ENCODE data around the gene TMEM175.

Gene TMEM175

DNA sequence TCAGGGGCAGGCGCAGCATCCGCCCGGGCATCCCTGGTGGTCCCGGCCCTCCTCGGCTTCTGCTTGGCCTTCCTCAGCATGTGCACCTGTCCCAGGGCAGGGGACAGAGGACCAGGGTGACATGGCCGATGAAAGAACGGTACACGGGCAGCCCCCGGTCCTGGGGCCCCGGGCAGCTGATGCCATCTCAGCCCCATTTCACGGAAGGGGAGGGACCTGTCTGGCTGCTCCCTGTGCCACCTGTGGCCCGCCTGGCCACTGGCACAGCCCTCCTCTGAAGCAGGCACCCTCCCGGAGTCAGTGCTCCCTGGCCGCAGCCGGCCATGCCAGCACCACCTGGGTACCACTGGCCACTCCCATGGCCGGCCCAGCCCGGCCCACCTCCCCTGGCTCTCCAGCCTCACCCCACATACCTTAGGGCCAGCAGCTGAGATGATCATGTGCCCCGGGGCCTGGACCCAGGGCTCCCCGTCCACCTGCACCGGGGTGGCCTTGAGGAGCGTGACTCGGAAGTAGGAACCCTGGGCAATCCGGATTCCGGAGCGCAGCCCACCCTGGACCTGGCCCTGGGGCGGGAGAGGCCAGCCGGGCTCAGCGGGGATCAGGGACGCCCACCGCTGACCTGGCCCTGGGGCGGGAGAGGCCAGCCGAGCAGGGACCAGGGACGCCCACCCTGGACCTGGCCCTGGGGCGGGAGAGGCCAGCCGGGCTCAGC is 28.5 kb downstream of the TMEM175 start:
- no peak for DNase-seq

DNA sequence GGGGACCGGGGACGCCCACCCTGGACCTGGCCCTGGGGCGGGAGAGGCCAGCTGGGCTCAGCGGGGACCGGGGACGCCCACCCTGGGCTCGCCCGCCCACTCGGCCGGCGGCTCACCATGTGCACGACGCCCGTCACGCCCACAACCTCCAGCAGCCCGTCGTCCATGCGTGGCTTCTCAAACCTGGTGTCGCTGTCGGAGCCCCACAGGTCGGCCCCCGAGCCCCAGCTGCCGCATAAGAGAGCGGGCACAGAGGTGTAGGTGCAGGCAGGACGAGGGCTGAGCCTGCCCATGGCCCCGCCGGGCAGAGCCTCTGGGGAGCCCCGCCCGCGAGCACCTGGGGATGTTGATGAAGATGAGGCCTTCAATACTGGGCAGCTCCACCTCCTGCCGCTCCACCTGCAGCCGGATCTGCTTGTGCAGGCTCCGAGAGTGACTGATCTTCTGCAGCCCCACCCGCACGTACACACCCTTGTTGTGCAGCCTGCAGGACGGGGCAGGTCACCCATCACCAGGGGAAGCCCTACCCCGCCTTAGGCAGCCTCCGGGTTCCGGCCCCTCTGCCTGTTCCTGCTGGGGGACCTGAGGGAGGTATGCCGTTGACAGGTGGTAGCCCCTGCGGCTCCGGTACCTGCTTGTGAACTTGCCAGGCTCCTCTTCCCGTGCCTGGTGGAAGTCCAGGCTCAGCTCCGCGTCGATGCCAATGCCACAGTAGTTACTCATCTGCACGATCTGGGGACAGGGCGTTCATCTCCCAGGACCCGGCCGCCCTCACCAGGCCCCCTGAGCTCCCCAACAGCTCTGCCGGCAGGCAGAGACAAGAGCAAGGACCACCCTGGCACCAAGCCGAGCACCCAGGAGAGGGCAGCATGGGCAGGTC is 29.3 kb downstream of the TMEM175 start:
- no peak for DNase-seq

DNA sequence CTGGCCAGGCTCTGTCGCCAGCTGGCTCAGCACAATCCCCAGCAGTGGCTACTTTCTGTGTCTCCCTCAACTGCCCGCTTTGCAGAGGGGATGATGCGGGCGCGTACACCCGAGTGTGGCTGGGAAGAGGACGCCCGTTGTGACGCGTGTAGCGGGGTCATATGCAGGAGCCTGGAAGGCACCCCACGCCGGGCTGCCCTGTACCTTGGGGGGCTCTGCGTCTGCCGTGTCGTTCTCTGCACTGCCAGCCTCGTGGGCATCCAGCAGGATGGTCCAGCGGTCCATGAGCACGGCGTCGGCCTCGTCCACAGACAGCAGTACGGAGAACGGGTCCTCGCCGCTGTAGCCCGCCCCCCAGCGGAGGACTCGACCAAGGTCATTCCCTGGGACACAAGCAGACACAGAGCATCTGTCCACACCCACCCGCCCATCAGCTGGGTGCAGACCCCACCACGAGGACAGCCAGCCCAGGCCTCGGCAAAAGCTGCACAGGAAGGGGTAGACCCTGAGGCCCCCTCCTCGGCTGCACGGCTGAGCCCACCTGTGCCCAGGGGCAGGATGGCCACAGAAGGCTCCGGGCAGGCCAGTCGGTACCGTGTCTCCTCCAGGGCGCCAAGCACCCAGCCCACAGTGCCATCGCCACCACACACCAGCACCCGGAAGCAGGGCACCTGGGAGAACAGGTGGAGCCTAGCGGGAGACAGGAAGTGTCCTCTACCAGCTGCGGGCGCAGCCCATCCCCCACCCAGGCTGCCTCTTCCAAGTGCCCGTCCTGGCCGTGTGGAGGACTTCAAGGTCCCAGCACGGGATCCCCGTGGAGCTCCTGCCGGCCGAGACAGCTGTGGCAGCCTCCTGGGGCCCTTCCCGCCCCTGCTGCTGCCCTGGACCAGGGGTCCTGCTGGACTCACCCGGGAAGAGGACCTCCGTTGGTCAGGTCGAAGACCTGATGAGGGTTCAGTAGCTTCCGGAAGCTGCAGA is 30.3 kb downstream of the TMEM175 start:
- DNase-seq, result no peak

DNA sequence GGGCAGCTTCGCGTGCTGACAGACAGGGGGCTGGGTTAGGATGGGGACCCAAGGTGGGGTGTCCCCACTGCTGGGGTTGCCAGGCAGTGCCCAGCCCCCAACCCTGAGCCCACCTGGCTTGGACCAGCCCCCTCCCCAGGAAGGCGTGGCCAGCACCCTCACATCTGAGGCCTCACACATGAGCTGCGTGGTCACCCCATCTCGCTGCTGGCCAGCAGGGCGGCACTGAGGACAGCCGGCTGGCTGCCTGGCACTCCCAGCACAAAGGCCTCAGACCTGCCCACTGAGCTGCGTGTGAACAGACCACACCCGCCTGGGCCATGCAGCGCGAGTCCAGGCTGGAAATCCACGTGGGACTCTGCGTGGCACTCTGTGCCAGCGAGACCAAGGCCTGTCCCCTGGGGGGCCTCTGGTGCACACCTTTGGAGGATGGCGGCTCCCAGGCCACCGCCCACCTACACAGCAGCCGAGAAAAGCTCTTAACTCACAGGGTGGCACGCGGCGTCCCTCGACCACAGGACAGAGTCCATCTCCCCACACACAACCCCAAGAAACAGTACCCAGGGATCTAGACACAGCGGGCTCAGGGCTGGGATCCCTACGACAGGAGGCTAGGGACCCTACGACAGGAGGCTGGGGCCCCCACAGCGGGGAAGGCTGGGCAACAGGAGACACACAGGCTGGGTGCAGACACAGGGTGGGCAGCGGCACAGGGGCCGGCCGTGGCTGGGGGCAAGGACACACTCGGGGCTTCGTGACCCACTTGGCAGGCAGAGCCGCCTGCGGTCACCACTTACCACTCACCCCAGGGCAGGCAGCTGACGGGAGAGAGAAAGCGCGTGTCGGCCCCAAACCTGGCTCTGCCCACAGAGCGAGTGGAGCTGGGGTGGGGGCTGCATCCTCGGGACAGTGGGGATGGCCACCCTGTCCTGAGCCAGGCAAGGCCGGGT is 31.3 kb downstream of the TMEM175 start:
- no peak for DNase-seq

DNA sequence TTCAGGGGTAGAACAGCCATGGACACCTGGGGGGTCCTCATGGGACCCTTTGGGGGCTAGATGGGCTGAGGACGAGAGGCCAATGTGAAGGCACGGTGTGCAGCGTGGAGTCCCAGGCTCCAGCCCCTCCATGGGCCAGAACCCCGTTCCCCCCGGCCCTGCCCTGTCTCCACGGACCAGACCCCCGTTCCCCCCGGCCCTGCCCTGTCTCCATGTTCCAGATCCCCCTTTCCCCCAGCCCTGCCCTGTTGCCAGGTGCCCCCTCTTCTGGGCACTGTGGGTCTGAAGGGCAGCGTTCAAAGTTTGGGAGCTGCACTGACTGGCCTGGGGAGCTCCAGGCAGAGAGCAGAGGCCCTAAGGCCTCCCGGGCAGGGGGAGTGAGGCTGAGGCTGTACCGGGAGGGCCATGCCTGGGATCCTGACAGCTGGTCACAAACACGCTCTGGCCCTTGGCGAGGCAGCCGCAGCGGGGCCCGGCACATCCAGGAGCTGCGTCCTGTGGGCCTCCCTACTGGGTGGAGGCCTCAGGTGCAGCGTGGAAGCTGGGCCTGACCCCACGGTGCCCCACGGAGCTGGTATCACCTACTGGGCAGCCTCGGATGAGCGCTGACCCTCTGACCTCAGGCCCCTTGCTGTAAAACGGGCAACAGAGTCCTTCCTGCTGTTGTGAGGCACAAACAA is 32.2 kb downstream of the TMEM175 start:
- no peak for DNase-seq

- DNase-seq, result no peak
Observed at GRCh38 chr4:965048-965765, 32.9 kb downstream of the TMEM175 start.

DNA sequence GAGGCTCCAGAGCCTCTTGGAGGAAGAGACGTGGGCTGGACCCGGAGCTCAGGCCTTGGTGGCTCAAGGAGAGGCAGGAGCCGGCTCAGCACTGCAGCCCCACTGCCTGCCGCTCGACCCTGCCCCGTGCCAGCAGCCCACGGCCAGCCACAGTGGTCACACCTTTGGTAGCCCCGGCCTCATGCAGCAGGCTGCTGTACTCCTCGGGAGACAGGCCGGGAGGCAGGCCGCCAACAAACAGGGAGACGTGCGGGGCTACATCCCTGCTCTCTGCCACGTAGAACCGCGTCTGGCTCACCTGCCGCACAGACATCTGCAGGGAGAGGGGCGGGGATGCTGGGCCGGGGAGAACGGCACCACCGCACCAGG is 33.5 kb downstream of the TMEM175 start:
- no peak for DNase-seq

DNA sequence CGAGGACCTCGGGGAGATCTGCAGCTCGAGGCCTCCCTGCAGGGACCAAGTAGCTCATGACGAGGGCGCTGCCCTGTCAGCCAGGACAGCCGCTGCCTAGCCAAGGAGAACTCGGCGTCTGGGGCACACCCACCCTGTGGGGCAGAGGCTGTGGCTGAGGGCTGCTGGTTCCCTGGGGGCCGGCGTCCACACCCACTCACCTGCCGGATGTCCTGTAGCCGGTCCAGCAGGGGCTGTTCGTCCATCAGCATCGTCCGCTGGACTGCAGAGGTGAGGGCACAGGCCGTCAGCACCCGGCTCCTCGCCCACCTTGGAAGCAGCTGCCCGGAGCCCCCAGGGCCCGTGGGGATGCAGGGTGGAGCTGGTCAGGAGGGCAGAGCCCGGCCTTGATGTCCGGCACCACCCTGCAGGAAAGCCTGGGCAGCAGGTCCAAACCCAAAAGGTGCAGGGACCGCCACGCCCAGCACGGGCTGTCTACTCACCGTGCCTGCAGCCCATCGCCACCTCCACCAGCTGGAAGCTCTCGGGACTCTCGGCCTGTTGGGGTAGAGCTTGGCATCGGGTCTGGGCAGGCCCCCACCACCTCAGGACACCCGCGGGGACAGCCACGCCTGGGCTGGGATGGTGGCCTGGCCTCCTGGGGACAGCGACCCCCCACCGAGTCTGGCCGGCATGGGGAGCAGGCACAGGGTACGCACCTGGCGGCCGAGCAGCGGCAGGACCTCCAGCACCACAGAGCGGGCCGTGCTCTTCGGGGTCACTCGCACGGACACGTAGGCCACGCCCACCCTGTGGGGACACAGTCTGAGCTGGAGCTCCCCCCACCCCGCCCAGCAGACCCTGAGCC is 34.2 kb downstream of the TMEM175 start:
- DNase-seq, result no peak

DNA sequence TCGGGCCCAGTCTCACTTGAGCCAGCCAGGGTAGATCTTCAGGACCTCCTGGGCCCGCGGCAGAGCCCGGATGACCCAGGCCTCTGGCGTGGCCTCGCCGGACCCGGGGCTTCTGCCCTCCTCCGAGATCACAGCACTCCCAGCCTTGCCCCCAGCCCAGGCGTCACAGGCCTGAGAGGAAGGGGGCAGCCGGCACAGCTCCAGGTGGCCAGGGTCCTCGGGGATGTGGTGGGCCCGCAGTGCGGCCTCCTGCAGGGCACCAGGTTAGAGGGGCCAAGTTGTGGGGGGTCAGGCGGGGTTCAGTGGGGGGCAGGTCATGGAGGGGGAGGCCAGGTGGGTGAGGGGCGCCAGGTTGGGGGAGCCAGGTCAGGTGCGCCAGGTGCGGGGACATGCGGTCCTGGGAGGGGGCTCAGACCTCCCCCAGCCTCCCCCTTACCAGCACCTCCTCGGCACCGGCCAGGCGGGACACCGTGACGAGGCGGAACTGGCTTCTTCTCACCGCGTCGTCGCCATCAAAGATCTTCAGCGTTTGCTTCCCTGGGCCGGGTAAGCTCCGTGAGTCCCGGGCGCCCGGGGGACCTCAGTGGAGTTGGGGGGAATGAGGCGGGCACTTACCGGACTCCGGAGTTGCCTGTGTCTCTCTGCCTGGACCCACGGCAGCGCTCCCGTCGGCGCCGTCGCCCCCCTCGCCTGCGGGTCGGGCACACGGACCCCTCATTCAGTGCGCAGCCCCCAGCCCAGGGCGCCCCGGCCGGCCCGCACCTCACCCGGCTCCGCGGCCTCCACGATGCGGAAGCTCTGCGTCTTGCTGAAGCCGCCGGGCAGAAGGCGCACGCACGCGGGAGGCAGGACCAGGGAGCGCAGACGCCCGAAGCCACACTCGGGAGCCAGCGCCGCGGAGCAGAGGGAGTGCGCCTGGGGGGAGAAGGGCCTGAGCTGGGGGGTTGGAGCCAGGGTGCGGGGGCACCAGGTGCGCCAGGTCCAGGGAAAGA is 35.1 kb downstream of the TMEM175 start:
- DNase-seq, result no peak

DNA sequence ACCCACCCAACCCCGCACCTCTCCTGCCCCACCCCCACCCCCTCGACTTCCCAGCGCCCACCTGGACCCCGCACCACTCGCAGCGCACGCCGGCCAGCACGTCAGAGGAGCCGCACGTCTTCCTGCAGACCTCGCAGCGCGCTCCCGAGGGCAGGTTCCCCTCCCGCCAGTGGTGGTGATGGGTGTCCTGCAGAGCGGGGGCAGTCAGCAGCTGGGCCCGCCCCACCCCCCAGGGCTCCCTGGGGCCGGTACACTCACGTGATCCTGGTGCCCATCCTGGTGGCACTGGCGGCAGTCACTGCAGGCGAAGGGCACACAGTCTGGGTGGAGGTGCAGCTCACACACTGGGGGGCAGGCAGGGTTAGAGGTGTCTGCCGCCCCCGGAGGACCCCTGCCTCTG is 36.0 kb downstream of the TMEM175 start:
- DNase-seq, result no peak

DNA sequence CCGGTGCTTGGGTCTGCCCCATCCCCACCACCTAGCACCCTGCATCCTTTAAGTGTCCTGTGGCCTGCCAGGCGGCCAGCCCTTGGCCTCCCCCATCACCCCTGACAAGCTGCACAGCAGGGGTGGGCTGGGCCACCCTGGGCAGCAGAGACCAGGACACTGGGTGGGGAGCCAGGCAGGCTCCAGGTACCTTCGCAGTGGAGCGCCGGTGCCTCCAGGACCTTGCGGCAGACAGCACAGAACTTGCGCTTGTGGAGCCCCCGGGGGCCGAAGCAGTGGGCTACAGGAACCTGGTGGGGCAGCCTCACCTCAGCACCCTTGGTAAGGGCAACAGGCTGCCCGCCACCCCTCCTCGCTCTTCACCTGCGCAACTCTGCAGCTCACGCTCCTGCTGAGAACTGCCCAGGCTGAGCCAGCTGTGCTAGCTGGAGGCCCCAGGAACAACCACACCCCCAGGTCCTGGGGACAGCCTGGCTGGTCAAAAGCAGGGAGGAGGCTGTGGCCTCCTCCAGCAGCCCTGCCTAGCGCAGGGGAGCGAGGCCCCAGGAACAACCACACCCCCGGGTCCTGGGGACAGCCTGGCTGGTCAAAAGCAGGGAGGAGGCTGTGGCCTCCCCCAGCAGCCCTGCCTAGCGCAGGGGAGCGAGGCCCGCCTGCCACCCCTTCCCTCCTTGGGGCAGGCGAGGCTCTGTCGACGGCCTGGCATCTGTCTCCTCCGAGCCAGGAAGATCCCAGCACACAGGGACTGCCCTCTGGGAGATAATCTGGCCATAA is 36.5 kb downstream of the TMEM175 start:
- no peak for DNase-seq

DNA sequence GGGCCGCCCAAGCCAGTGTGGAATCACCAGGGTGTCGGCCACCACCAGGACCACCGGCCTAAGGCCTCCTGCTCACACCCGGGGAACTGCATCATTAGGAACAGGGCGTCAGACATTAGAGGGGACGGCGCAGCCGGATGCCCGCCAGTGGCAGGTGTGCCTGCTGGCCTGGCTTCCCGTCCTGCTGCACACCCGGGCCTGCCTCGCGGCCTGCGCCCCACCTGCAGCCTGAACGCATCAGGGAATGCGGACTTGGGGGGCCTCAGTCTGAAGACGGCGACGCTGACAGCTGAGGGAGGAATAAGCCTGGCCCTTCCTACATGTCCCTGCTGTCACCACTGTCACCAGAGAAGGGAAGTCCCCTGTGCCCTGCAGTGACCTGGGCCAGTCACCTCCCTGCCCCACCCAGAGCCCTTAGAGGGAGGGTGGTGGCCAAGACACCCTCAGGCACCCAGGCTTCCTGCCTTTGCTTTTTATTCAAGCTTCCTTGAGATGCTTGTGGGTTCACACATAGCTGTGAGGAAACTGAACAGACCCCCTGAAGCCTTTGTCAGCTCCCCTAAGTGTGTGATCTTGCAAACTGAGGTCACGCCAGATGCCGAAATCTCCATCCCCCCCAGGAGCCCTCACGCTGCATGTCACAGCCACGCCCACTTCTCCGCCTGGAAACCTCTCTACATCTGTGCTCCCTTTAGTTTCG is 37.9 kb downstream of the TMEM175 start:
- peak; percentile 71 for DNase-seq

GRCh38 chr4:970854-971520 is 38.7 kb downstream of the TMEM175 start:
- DNase-seq, result no peak

- no peak for DNase-seq
Observed at GRCh38 chr4:971666-972500, 39.6 kb downstream of the TMEM175 start.

Measured in activated CD8-positive, alpha-beta memory T cell treated with anti-CD3 and anti-CD28 coated beads for 24 hours (primary cell).